HepG2 (cell line): ENCODE data around the gene MIPEP. TPM values are rescaled to one million over a fixed set of nuclear protein-coding genes. Genes with fewer than 3 reads are reported as not detected.

Experiments used
- BCL6 ChIP-seq: IDR thresholded peaks from 2 replicates; pipeline ENCODE4 v1.6.1; 2016; ENCODE audit warnings: missing genetic modification reagents, missing compliant biosample characterization
- ERF ChIP-seq: IDR thresholded peaks from 2 replicates; pipeline ENCODE4 v1.6.1; 2018; ENCODE audit warnings: missing biosample characterization, missing genetic modification reagents
- HNF4G ChIP-seq, 2 experiments: sonication (generic) in 1 of 2; formaldehyde crosslinking in 1 of 2; IDR thresholded peaks; 2 replicates each; pipeline versions ENCODE4 v1.4.0 to v1.6.1; 2011 to 2020; ENCODE audit warnings: borderline replicate concordance in 2 of 2, low read depth in 2 of 2, mild to moderate bottlenecking in 2 of 2, low read length in 1 of 2, missing genetic modification reagents in 1 of 2, moderate library complexity in 1 of 2
- HNRNPUL1 ChIP-seq: fragments of 200-400 bp; formaldehyde crosslinking; IDR thresholded peaks from 2 replicates; pipeline ENCODE4 v1.6.1; 2017; ENCODE audit warnings: low read depth, mild to moderate bottlenecking, low read length, moderate library complexity
- MIXL1 ChIP-seq: IDR thresholded peaks from 2 replicates; pipeline ENCODE4 v1.6.1; 2016
- PAF1 ChIP-seq: IDR thresholded peaks from 2 replicates; pipeline ENCODE4 v1.6.1; 2016; ENCODE audit warnings: missing genetic modification reagents, missing compliant biosample characterization
- PITX1 ChIP-seq: sonication (generic); formaldehyde crosslinking; IDR thresholded peaks from 2 replicates; pipeline ENCODE4 v1.5.1; 2020; ENCODE audit warnings: mild to moderate bottlenecking, missing genetic modification reagents
- RAD21 ChIP-seq: fragments of 450-650 bp; formaldehyde crosslinking; IDR thresholded peaks from 2 replicates; pipeline ENCODE4 v1.5.0; 2020; ENCODE audit warnings: mild to moderate bottlenecking
- RXRB ChIP-seq: IDR thresholded peaks from 2 replicates; pipeline ENCODE4 v1.6.1; 2016; ENCODE audit warnings: borderline replicate concordance, missing genetic modification reagents, missing compliant biosample characterization
- SP4 ChIP-seq: sonication (generic); formaldehyde crosslinking; IDR thresholded peaks from 2 replicates; pipeline ENCODE4 v1.8.1; 2023; ENCODE audit warnings: mild to moderate bottlenecking, missing genetic modification reagents
- YEATS2 ChIP-seq: sonication (generic); formaldehyde crosslinking; IDR thresholded peaks from 2 replicates; pipeline ENCODE4 v1.4.0; 2020; ENCODE audit warnings: missing genetic modification reagents, borderline replicate concordance
- ZFP36L1 ChIP-seq: sonication (generic); formaldehyde crosslinking; IDR thresholded peaks from 2 replicates; pipeline ENCODE4 v1.8.0; 2022; ENCODE audit warnings: mild to moderate bottlenecking, missing genetic modification reagents, moderate library complexity
- ZNF180 ChIP-seq: sonication (generic); formaldehyde crosslinking; IDR thresholded peaks from 2 replicates; pipeline ENCODE4 v1.4.0; 2020; ENCODE audit warnings: low read depth, missing genetic modification reagents, borderline replicate concordance
- ZNF264 ChIP-seq: sonication (generic); formaldehyde crosslinking; IDR thresholded peaks from 2 replicates; pipeline ENCODE4 v1.4.0; 2020; ENCODE audit warnings: missing genetic modification reagents
- ZNF350 ChIP-seq: sonication (generic); formaldehyde crosslinking; IDR thresholded peaks from 2 replicates; pipeline ENCODE4 v1.4.0; 2020; ENCODE audit warnings: mild to moderate bottlenecking, low read depth, missing genetic modification reagents, borderline replicate concordance
- ZNF446 ChIP-seq: sonication (generic); formaldehyde crosslinking; IDR thresholded peaks from 2 replicates; pipeline ENCODE4 v1.5.0; 2020; ENCODE audit warnings: mild to moderate bottlenecking, missing genetic modification reagents
- ZNF556 ChIP-seq: sonication (generic); formaldehyde crosslinking; IDR thresholded peaks from 2 replicates; pipeline ENCODE4 v1.4.0; 2020; ENCODE audit warnings: mild to moderate bottlenecking, missing genetic modification reagents, borderline replicate concordance
- ZNF557 ChIP-seq: sonication (generic); formaldehyde crosslinking; IDR thresholded peaks from 2 replicates; pipeline ENCODE4 v1.4.0; 2020; ENCODE audit warnings: missing genetic modification reagents
- ZSCAN30 ChIP-seq: sonication (generic); formaldehyde crosslinking; IDR thresholded peaks from 2 replicates; pipeline ENCODE4 v1.5.0; 2020; ENCODE audit warnings: mild to moderate bottlenecking, missing genetic modification reagents
- polyA plus RNA-seq, 8 experiments: library from polyadenylated mRNA; depleted of rRNA in 3 of 8; stranded (reverse) in 7 of 8; unstranded in 1 of 8; fragments of >200 nt; fragmentation: Illumina TruSeq in 4 of 8; extraction: Trizol in 4 of 8; gene quantifications; 2 replicates each; pipeline versions ENCODE4 v1.2.1 to v1.2.3, GENCODE V29; 2011 to 2016; ENCODE audit warnings: low read depth in 4 of 8, missing spikeins in 1 of 8, mixed read lengths in 1 of 8; ENCODE audit not compliant: insufficient read depth in 1 of 8
- total RNA-seq, 5 experiments: library from RNA; depleted of rRNA; stranded (reverse); fragments of >200 nt; fragmentation: Illumina TruSeq; extraction: Trizol; gene quantifications; 2 replicates each; pipeline ENCODE4 v1.2.3, GENCODE V29; 2016; ENCODE audit warnings: low read depth in 1 of 5
- TF ChIP-seq, protein P1 (sequence below): sonication (generic); formaldehyde crosslinking; IDR thresholded peaks from 2 replicates; pipeline ENCODE4 v1.4.0; 2020; ENCODE audit warnings: missing genetic modification reagents, low read depth, mild to moderate bottlenecking, borderline replicate concordance
- TF ChIP-seq, protein P2 (sequence below): sonication (generic); formaldehyde crosslinking; IDR thresholded peaks from 2 replicates; pipeline ENCODE4 v1.4.0; 2020; ENCODE audit warnings: mild to moderate bottlenecking, missing genetic modification reagents

MIPEP gene
- total and polyA plus RNA-seq, 2 of the 13 experiments (the other 11 are each of a cell fraction or from before 2014, with no cell fraction given) = 9.3 to 24.1 TPM

DNA sequence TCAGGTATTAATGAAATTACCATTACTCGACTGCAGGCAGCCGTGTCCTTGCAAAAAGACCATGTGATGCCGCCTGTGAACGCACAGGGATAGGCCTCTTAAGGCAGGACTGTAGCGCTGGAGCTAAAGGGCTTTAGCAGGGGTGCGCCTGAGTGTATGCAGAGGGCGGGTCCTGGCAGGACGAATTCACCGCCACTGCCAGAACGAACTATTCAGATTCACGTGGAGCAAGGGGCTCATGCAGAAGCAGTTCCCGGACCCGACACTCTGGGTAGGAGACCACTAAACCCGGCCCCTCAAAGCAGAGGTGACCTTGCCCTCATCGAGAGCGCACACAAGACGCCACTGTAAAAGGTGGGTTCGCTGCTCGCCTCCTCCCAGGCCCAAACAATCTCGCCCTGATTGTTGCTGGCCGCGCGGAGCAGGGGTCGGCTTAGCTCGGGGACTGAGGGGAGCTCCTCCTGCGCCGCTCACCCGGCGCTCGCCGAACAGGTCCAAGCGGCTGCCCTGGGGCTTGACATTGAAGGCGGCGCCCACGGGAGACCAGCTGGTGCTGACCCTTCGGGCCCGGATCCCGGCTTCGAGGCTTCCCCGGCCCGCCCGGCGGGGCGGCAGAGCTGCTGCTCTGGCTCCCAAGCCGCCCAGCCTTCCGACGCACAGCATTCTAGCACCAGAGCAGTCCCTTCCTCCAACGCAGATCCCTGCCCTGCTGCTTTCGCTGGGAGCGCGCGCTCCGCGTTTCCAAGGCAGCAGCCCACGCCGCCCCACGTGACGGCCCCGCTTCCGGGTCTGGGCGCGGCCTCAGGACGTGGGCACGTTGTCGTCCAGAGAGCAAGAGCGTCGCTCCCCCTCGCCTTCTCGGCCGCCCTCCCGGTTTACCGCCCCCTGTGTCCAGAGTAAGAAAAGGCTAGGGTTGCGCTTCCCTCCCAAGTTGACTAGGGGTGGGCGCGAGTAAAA is at the start of gene MIPEP (continued):
- TF ChIP-seq BCL6 (peak; percentile 38; the same call in 1 of the 2 replicates), ZNF180 (CRISPR knock-in tag) (no peak), ZNF350 (CRISPR knock-in tag) (peak; percentile 72; the same call in 1 of the 2 replicates), RAD21 (CRISPR knock-in tag) (no peak), ZNF446 (CRISPR knock-in tag) (no peak), PITX1 (CRISPR knock-in tag) (peak; percentile 65; the same call in 1 of the 2 replicates), ZFP36L1 (CRISPR knock-in tag) (no peak), PAF1 (no peak), HNF4G (IDR thresholded peaks at IDR 0.05; ENCODE audit: borderline replicate concordance, low read depth, low read length) (no peak), HNF4G (CRISPR knock-in tag; IDR thresholded peaks at IDR 0.05; ENCODE audit: borderline replicate concordance, low read depth) (peak; percentile 59; the same call in 1 of the 2 replicates), MIXL1 (CRISPR knock-in tag) (no peak), RXRB (CRISPR knock-in tag) (peak; percentile 16; the same call in 1 of the 2 replicates), ERF (CRISPR knock-in tag) (0 out of 2 replicates have a peak, but pooled peaks have one; percentile 38), ZSCAN30 (CRISPR knock-in tag) (no peak), SP4 (peak; percentile 88), ZNF557 (CRISPR knock-in tag) (no peak), ZNF264 (CRISPR knock-in tag) (peak; percentile 40; the same call in 1 of the 2 replicates), ZNF556 (CRISPR knock-in tag) (peak; percentile 81), HNRNPUL1 (no peak), YEATS2 (CRISPR knock-in tag) (peak; percentile 96)
- TF ChIP-seq, protein P1, sequence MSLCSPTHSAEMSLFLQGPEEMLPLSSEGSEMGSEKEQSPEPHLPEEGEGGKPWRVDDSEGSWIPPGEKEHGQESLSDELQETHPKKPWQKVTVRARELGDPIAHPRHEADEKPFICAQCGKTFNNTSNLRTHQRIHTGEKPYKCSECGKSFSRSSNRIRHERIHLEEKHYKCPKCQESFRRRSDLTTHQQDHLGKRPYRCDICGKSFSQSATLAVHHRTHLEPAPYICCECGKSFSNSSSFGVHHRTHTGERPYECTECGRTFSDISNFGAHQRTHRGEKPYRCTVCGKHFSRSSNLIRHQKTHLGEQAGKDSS (CRISPR knock-in tag) = peak; percentile 79; the same call in 1 of the 2 replicates
- TF ChIP-seq, protein P2, sequence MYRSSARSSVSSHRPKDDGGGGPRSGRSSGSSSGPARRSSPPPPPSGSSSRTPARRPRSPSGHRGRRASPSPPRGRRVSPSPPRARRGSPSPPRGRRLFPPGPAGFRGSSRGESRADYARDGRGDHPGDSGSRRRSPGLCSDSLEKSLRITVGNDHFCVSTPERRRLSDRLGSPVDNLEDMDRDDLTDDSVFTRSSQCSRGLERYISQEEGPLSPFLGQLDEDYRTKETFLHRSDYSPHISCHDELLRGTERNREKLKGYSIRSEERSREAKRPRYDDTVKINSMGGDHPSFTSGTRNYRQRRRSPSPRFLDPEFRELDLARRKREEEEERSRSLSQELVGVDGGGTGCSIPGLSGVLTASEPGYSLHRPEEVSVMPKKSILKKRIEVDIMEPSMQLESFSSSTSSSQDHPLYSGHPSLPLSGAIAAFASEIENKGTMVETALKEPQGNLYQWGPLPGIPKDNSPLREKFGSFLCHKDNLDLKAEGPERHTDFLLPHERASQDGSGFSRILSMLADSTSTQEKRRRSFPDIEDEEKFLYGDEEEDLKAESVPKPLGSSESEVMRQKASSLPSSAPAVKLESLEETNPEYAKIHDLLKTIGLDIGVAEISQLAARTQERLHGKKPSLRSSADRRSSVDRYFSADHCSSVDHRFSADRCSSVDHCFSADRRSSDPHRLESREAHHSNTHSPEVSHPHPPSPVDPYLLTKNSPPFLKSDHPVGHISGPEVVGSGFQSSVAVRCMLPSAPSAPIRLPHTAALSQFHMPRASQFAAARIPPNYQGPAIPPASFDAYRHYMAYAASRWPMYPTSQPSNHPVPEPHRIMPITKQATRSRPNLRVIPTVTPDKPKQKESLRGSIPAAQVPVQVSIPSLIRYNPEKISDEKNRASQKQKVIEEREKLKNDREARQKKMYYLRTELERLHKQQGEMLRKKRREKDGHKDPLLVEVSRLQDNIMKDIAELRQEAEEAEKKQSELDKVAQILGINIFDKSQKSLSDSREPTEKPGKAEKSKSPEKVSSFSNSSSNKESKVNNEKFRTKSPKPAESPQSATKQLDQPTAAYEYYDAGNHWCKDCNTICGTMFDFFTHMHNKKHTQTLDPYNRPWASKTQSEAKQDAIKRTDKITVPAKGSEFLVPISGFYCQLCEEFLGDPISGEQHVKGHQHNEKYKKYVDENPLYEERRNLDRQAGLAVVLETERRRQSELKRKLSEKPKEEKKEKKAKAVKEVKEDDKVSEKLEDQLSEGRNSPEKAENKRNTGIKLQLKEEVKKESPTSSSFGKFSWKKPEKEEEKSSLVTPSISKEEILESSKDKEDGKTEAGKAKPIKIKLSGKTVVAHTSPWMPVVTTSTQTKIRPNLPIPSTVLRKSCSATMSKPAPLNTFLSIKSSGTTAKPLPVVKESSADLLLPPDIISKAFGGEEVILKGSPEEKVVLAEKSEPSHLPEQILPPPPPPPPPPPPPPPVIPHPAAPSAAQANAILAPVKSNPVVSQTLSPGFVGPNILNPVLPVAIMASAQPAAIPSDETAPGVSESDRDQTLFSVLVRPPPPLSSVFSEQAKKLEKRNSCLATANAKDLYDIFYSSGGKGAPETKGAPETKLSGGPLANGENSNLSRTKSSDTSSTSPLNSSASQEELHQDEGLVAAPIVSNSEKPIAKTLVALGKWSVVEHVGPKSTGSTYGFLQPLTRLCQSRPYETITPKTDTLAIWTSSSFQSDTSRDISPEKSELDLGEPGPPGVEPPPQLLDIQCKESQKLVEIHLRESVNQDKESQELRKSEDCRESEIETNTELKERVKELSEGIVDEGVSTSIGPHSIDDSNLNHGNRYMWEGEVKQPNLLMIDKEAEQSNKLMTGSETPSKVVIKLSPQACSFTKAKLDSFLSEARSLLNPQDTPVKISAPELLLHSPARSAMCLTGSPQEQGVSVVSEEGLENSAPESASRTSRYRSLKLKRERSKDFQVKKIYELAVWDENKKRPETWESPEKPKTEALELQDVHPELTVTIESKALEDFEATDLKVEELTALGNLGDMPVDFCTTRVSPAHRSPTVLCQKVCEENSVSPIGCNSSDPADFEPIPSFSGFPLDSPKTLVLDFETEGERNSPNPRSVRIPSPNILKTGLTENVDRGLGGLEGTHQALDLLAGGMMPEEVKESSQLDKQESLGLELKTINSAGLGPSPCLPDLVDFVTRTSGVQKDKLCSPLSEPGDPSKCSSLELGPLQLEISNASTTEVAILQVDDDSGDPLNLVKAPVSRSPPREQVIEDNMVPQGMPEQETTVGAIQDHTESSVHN (CRISPR knock-in tag) = peak; percentile 80; the same call in 1 of the 2 replicates
